HG02885 (cell line): ENCODE data around the gene FBXO34.
"Not testable (repeated sequence)": the region's sequence is repeated elsewhere in the genome, so short reads cannot be mapped to it uniquely, and the experiment has no call there.

ENCODE experiments used
- ATAC-seq: cut with Tn5 transposase; IDR thresholded peaks from one replicate; pipeline ENCODE4 v1.9.1; 2021; ENCODE audit warnings: mild to moderate bottlenecking; ENCODE audit not compliant: unreplicated experiment, poor library complexity

The FBXO34 gene

DNA sequence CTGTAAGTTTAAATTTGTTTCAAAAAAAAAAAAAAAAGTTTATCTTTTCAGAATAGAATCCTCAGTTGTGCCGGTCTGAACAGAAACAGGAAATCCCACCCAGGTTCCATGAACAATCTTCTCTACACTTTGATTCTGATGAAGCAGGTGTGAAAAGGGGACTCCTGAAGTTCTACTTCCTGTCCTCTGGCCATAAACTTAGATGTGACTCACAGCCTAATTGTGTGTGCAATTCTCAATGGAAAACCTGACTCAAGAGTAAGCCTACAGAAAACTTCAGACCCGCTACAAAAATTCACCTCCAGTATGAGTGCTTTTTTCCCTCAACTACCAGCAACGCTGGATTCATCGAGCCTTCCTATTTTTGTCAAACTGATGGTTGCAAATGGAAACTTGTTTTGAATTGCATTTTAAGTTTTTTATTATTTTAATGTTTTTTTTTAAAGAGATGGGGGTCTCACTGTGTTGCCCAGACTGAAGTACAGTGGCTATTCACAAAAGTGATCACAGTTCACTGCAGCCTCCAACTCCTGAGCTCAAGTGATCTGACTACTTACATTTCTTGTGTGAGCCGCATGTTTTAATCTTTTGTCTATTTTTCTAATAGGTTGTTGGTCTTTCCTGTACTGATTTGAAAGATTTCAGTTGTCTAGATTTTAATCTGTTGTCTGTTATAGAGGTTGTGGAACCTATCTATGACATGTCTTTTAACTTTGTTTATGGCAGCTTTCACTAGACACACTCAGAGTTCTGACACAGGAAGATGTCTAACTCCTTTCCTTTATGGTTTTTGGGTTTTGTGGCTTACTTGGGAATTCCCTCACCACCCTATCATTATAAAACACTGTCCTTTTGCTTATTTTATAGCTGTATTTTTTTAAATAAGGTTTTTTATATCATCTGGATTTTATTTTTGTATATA lies 102.8 kb downstream of the FBXO34 start:
- peak; percentile 66 for ATAC-seq

DNA sequence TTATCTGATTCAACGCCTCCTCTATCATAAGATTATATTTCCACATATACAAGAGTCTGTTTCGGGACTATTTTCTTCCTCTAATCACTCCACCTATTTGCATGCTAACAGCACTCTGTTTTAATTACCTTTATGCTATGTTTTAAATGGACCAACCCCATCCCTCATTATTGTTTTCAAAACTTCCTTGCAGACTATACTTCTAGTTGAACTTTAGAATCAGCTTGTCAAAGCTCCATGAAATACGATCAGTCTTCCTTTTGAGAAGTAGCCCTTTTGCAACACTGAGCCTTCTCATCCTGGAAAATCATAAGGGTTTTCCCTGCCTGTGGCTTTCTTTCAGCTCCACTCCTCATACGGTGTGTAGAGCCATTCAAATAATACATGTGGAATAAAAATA lies 103.5 kb downstream of the FBXO34 start:
- no peak for ATAC-seq

DNA sequence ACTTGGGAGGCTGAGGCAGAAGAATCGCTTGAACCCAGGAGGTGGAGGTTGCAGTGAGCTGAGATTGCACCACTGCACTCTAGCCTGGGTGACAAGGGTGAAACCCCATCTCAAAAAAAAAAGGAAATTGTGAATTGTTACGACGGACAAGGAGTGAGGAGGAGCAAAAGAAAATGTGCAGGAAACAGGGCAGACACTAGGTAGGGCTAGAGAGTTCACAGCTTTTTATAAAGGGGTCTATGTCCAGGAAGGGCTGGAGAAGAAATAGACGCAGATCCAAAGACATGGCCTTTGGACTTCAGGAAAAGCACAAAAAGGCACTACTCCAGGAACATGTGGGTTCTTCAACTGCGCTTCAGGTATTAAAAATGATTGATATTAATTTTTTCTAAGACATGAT lies 106.0 kb downstream of the FBXO34 start:
- no peak for ATAC-seq

DNA sequence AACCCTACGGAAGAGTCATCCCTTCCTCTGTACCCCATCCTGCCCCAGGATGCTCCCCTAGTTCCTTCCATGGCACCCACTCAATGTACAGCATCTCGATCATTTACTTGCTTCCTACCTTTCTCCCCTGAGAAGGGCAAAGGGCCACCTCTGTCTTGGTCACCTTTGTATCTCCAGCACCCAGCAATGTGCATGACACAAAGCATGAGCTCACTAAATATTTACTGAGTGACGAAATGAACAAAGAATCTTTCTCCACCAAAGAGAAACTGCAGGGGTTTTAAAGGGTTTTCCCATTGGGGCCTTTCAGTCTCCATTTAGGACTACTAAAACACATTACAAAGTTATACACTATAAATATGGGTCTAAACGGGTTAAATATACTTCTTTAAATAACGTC lies 109.8 kb downstream of the FBXO34 start:
- ATAC-seq: no peak

DNA sequence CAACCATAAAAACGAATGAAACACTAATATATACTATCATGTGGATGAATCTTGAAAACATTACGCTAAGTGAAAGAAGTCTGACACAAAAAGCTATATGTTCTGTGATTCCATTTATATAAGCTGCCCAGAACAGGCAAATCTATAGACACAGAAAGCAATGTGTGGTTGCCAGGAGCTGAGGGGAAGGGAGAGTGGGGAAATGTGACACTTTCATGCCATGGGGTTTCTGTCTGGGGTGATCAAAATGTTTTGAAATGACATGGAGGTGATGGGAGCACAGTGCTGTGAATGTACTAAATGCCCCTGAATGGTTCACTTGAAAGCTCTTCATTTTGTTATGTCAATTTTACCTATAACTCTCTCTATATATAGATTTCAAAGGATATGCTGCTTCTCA lies 110.3 kb downstream of the FBXO34 start:
- no peak for ATAC-seq

DNA sequence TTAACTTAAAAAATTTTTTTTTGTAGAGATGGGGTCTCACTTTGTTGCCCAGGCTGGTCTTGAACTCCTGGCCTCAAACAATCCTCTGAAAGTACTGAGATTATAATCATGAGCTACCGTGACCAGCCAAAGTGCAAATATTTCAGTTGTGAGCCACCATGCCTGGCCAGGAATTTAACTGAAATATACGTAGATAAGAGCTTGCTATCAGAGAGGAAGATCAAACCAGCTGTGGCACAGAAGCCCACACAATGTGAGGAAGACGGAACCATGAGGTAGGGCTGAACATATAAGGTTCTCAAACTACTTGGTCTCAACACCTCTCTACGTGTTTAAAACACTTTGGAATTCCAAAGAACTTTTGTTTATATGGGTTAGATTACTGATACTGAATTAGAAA lies 111.3 kb downstream of the FBXO34 start:
- ATAC-seq: no peak

DNA sequence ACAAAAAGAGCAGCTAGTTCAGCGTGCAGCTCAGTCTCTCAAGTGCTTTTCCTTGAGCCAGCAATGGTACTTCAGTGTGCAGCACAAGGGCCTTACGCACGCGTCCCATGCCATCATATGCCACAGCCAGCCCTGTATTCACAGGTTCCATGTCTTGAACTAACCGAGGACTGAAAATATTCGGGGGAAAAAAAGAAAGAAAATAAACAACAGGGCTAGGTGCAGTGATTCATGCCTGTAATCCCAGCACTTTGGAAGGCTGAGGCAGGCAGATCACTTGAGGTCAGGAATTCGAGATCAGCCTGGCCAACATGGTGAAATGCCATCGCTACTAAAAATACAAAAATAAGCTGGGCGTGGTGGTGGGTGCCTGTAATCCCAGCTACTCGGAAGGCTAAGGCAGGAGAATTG lies 111.8 kb downstream of the FBXO34 start:
- ATAC-seq: not testable (repeated sequence)

DNA sequence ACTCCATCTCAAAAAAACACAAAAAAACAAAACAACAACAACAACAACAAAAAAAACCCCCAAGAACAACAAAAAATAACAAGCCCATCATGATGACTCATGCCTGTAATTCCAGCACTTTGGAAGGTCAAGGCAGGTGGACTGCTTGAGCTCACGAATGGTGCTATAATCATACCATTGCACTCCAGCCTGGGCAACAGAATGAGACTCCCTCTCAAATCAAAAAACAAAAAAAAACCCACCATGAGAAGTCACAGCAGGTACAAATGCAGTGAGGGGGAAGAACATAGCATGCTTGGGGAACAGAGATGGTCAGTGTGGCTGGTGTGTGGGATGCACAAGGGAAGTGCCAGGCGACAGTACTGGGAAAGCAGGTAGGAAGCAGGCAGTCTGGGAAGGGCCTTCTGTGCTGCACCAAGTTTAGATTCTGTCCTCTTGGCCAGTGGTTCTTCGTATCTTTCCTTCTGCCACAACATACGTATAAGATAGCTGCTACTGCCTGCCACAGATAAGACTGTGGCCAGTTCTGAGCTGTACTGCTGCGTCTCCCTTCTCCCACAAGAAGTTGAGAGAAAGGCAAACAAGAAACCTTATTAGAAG lies 112.4 kb downstream of the FBXO34 start:
- ATAC-seq: no peak

DNA sequence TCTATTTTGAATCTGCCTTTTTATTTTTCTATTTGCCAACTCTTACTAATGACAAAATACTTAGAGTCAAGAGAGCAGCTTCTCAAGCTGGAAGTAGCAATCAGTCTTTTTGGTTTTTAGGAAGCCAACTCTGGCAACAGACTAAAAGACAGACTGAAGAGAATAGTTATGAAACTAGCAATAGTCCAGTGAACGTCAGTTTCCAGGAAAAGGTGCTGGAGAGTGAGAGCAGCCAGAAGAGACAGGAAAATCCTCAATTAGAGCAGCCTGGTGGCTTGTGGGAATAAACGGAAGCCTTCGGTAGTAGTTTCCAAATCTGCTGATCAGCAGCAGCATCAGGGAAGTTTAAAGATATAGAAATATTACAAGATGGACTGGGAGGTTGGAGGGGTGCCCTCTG lies 113.3 kb downstream of the FBXO34 start:
- no peak for ATAC-seq

DNA sequence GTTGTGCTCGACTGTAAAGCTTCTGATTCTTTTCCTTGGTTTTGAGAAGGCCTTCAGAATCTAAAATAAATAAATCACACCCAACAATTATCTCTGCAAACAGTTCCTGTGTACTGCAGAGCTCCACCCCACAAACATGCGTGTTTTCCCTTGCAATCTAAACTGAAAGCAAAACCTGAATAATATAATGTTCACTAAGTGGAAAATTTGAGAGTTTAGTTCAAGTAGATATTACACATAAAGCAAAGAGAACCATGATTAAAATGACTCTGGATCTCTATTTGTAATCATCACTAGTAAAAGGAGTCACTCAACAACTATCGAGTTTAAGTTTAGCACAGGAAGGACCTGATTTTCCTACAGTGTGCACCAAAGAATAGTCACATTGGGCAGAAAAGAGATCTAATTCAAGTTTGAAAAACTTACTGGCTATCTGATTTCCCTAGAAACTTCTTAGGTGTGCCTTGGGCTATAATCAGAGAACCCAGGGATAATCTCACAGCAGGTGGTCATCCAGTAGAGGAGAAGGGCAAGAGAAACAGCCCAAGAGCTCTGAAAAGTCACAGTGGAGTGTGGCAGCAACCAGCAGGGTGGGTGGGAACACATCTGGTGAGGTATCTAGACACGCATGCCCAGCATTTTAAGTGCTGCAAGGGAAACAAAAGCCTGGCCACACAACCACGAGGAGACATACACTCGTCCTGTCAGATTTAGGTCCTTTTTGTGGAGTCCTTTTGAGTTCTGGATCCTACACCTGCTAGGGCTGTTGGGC lies 115.0 kb downstream of the FBXO34 start:
- ATAC-seq: no peak

DNA sequence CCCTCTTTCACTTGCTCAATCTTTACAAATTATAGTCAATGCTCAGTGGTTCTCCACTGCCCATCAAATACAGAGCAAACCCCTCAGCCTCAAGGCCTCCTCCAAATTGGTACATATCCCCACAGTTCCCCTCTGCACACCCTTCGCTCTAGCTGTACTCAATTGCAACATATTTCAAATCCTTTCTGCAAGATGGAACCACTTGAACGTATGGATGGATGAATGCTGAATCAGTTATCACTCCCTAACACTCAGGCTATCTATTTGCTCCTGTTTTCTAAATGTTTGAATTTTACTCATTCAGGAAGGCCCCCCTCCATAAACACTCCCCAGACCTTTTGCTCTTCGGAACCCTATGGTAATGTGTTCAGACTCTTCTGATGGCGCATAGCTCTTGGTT lies 115.9 kb downstream of the FBXO34 start:
- no peak for ATAC-seq

DNA sequence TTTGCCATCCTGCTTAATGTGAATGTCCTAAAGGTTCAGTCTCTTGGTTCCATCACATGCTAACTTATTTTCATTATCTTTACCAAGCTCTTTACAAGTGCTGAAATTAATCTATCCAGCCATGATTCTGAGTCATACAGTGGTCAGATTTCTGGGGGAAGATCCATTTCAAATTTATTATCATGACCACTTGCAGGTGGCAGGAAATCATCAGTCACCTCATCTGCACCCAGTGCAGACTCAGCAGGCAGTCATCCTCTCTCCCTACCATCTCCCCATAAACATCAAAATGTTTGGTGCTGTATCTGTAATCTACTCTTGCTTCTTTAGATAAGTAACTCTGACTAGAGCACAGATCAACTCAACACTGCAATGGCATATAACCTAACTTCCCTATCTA lies 116.9 kb downstream of the FBXO34 start:
- no peak for ATAC-seq

DNA sequence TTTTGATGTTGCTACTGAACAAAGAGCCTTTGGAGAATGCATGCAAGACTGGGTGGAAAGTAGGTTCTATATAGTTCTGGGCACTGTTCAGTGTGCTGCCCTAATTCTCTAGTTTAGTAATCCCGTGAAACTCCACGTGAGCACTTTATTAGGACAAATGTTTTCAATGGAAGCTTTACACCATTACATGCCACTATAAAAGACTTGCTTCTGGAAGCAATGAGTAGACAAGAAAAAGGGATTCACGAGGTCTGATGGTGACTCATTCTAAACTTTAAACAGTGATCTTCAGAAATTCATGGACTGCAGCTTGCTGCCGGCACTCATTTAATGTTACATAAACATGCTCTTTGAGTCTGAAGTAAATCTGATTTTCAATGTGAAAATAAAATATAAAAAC lies 118.1 kb downstream of the FBXO34 start:
- no peak for ATAC-seq

DNA sequence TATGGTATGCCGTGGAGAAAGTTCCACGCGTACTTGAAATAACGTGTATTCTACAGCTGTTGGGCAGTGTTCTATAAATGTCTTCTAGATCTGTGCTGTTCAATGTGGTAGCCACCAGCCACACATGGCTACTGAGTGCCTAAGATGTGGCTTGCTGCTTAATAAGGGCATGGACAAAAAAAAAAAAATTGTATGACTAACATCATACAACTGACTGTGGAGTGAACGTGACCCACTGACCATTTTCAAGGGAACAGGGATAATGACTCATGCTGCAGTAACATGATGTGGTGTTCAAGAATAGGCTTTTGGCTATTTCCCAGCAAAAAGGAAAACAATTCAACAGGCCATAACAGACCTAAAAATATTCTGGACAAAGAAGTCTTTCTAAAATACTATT lies 127.5 kb downstream of the FBXO34 start:
- ATAC-seq: no peak

DNA sequence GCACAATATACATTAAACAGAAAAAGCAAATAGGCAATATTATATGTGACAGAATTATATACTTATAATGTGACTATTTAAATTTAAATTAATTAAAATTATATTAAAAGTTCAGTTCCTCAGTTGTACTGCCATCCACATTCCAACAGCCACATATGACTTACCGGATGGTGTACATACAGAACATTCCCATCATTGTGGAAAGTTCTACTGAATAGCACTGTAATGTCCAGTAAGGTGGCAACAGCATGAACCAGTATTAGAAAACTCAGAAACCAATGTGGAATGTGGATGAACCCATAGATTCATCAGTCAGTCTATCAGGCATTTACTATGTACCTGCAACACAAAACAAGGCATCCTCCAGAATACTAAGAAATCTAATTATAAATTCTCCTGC lies 128.0 kb downstream of the FBXO34 start:
- no peak for ATAC-seq

DNA sequence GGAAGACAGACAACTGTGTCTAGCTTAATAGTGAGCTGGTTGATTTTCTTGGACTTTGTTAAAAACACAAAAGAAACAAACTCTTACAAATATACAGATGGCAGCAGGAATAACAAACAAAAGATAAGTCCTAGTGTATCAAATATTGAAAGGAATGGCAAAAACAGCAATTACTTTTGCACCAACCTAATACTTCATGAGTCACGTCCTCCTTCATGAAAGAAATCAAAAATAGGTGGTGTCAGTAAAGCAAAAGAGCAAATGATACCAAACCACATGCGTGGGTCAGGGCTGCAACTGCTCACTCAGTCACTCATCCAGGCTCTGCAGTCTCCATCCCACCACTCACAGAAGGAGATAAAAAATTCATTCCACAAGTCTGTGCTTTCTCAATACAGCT lies 128.6 kb downstream of the FBXO34 start:
- no peak for ATAC-seq

DNA sequence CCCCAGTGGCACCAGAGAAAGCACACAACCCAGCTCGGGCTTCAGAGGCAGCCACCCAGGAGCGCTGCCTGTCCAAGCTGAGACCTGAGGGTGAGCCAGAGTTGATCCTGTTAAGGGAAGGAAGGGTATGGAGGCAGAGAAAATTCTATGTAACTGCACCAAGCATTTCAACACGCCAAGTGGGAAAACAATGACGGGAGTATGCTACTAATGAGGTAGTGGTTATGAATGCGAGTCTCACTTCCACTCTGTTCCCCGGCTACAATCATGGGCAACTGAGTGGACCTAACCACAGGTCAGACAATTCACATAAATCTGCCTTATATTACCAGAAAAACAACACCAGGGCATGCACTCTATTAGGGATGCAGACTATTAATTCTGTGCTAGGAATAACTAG lies 130.5 kb downstream of the FBXO34 start:
- no peak for ATAC-seq
